Ovary (tissue), 9 donors: ENCODE results near the gene TASP1. TPM values are rescaled to one million over a fixed set of nuclear protein-coding genes. Genes with fewer than 3 reads are reported as not detected.

ENCODE experiments used
- DNase-seq, 5 donors: peaks; one replicate each; pipeline ENCODE4 v3.0.0-alpha.2; 2019 to 2020
- H3K27ac ChIP-seq, 2 donors: fragments of 200-600 bp; one replicate each; pipeline versions ENCODE4 v1.5.1 to v1.8.0; 2019 to 2022
- H3K27me3 ChIP-seq: fragments of 200-600 bp; one replicate; pipeline ENCODE4 v1.8.0; 2022
- H3K36me3 ChIP-seq: fragments of 200-600 bp; sonication (generic); one replicate; pipeline ENCODE4 v1.5.1; 2019
- H3K4me1 ChIP-seq: one replicate; pipeline ENCODE4 v1.8.1; 2013; ENCODE audit warnings: mild to moderate bottlenecking, moderate library complexity; ENCODE audit not compliant: insufficient read depth
- H3K4me3 ChIP-seq: fragments of 200-600 bp; sonication (generic); one replicate; pipeline ENCODE4 v1.5.1; 2017
- H3K9me3 ChIP-seq, 2 donors: fragments of 200-600 bp in 1 of 2; sonication (generic) in 1 of 2; one replicate each; pipeline versions ENCODE4 v1.5.1 to v1.8.1; 2013 to 2019; ENCODE audit warnings: mild to moderate bottlenecking in 1 of 2, moderate library complexity in 1 of 2
- CTCF ChIP-seq, 3 donors: fragments of 450-650 bp in 2 of 3; fragments of 200-600 bp in 1 of 3; IDR thresholded peaks; one replicate each; pipeline versions ENCODE4 v1.5.1 to v1.8.0; 2016 to 2022; ENCODE audit warnings: antibody characterized with exemption in 3 of 3, mild to moderate bottlenecking in 1 of 3
- EP300 ChIP-seq: sonication (generic); formaldehyde crosslinking; IDR thresholded peaks from one replicate; pipeline ENCODE4 v1.6.1; 2017; ENCODE audit warnings: antibody characterized with exemption
- POLR2A ChIP-seq: fragments of 450-650 bp; IDR thresholded peaks from one replicate; pipeline ENCODE4 v1.6.1; 2017; ENCODE audit warnings: antibody characterized with exemption, mild to moderate bottlenecking, moderate library complexity
- WGBS, 3 donors: extraction: QIAGEN DNeasy Blood & Tissue Kit in 1 of 3; methylation state at CpG; one replicate each; pipeline versions ENCODE4 v1.1.5 to v1.1.7; 2013 to 2017; 5-methylcytosine and 5-hydroxymethylcytosine counted together
- intact Hi-C, 4 donors: fragments of 100-400 bp; cut with DNase I; formaldehyde crosslinking; loops; one replicate each; pipeline versions ENCODE4 v1.11.0 to v1.15.1; 2022 to 2023
- polyA plus RNA-seq, 2 donors: library from polyadenylated mRNA; stranded (reverse); fragments of 200-250 nt in 1 of 2; fragments of 350-450 nt in 1 of 2; fragmentation: Illumina TruSeq in 1 of 2; extraction: RNeasy Lipid Tissue Mini Kit (QIAGEN cat#74804) in 1 of 2; gene quantifications; one replicate each; pipeline ENCODE4 v1.2.3, GENCODE V29; 2013 to 2014
- total RNA-seq, 7 donors: library from RNA; depleted of rRNA in 2 of 7; stranded (reverse); fragments of >200 nt in 2 of 7; fragmentation: NEBNext Ultra II Directional in 3 of 7; extraction: Animal tissue kit (Norgen Biotek cat#: 25700) in 3 of 7; gene quantifications; one replicate each; pipeline versions ENCODE4 v1.1.0 to v1.2.4, GENCODE V29; 2016 to 2023
- donor health status: DM: no; HTN: no; CAD: no; lungs with moderate emphysema.
- donor health status: DM: no; HTN: no; CAD: no.
- donor health status: Bipolar disorder and iron deficiency.
- donor health status: DM: yes; HTN: yes; CAD: no.
- donor health status: DM: no; HTN: no; CAD: no.
- donor health status: DM: yes; HTN: yes; CAD: no.

TASP1 gene
- total and polyA plus RNA-seq, 9 donors, result 6.4 to 16.5 (median 13.2) TPM

- 72 to 76% (median 74%) methylated on average over 2 of the region's 2 CpGs for WGBS, 3 donors
- intact Hi-C loops, result no loop called here
- H3K27ac ChIP-seq, result no peak overlapping the region
Measured at GRCh38 chr20:13353261-13353945, 285.3 kb downstream of the TASP1 start.

GRCh38 chr20:13349235-13349604 lies 289.5 kb downstream of the TASP1 start:
- Histone ChIP-seq H3K9me3 (no peaks in the 10 kb centered on the region), H3K27me3 (no peaks in the 10 kb centered on the region), H3K36me3 (no peaks in the 10 kb centered on the region), H3K4me1 (no peaks in the 10 kb centered on the region), H3K27ac (no peak overlapping the region), H3K4me3 (no peak overlapping the region)
- TF ChIP-seq EP300, result no peak
- no peak for TF ChIP-seq CTCF (IDR thresholded peaks at IDR 0.05)
- TF ChIP-seq POLR2A, result no peak
- WGBS, 3 donors, result 68 to 82% (median 71%) methylated on average over 4 of the region's 4 CpGs
- intact Hi-C loops, result no loop called here
- no peak for DNase-seq

More at GRCh38 chr20:13353261-13353945, 285.3 kb downstream of the TASP1 start:
- Histone ChIP-seq H3K36me3 (no peaks in the 10 kb centered on the region), H3K4me1 (no peaks in the 10 kb centered on the region), H3K9me3 (no peaks in the 10 kb centered on the region), H3K27me3 (no peaks in the 10 kb centered on the region), H3K4me3 (no peak overlapping the region)
- TF ChIP-seq EP300 (no peak), CTCF (IDR thresholded peaks at IDR 0.05) (no peak), POLR2A (no peak)
- no peak for DNase-seq

- Histone ChIP-seq H3K4me3 (no peak overlapping the region), H3K27ac (no peak overlapping the region), H3K9me3 (no peaks in the 10 kb centered on the region), H3K36me3 (no peaks in the 10 kb centered on the region), H3K27me3 (no peaks in the 10 kb centered on the region), H3K4me1 (no peaks in the 10 kb centered on the region)
- TF ChIP-seq CTCF (IDR thresholded peaks at IDR 0.05) (no peak), EP300 (no peak), POLR2A (no peak)
- 54 to 61% (median 56%) methylated on average over 9 of the region's 9 CpGs for whole genome bisulfite sequencing, 3 donors
- intact Hi-C loops, result no loop called here
- no peak for DNase-seq
Measured at GRCh38 chr20:13348311-13349234, 290.2 kb downstream of the TASP1 start.

GRCh38 chr20:13344671-13345070 lies 294.1 kb downstream of the TASP1 start:
- TF ChIP-seq POLR2A (no peak), EP300 (no peak), CTCF (IDR thresholded peaks at IDR 0.05) (no peak)
- Histone ChIP-seq H3K27ac (no peak overlapping the region), H3K9me3 (no peaks in the 10 kb centered on the region), H3K4me3 (no peak overlapping the region), H3K27me3 (no peaks in the 10 kb centered on the region), H3K36me3 (no peaks in the 10 kb centered on the region), H3K4me1 (no peaks in the 10 kb centered on the region)
- 83 to 91% (median 90%) methylated on average over 9 of the region's 9 CpGs for WGBS, 3 donors
- intact Hi-C loops, result no loop called here
- DNase-seq, result no peak
